B cell (primary cell): Measurements from ENCODE around the gene SAMD4A. TPM values are rescaled to one million over a fixed set of nuclear protein-coding genes. Genes with fewer than 3 reads are reported as not detected.

Experiments used
- ATAC-seq: fragments of 200-7000 bp; cut with Tn5 transposase; one replicate; pipeline ENCODE4 v1.10.0; 2021; ENCODE audit warnings: low read depth, mild to moderate bottlenecking, moderate number of reproducible peaks, moderate library complexity
- CTCF ChIA-PET: fragments of 350-600 bp; sonication (Branson Sonifier 250); formaldehyde crosslinking; loops from one replicate; lab custom pipeline; 2021; ENCODE audit warnings: antibody characterized with exemption, inconsistent platforms; lab: Charles Lee
- POLR2A ChIA-PET: fragments of 350-600 bp; sonication (Branson Sonifier 250); formaldehyde crosslinking; loops from one replicate; lab custom pipeline; 2021; ENCODE audit warnings: antibody characterized with exemption; lab: Charles Lee
- DNase-seq: peaks from one replicate; pipeline ENCODE4 v3.0.0; 2013
- H2AFZ ChIP-seq: 2 replicates; pipeline ENCODE4 v1.6.1; 2012; ENCODE audit warnings: mild to moderate bottlenecking, low read depth, low read length; ENCODE audit not compliant: insufficient read depth, poor library complexity, severe bottlenecking
- H3K27ac ChIP-seq, 2 donors: 1 replicate in 1 of 2; 2 replicates in 1 of 2; pipeline ENCODE4 v1.5.1; 2012 to 2013; ENCODE audit warnings: low read length in 2 of 2, mild to moderate bottlenecking in 2 of 2, moderate library complexity in 1 of 2
- H3K27me3 ChIP-seq, 4 experiments: fragments of 200-600 bp in 1 of 4; sonication (generic) in 1 of 4; replicated peaks in 1 of 4; 1 replicate in 2 of 4; 2 replicates in 2 of 4; pipeline versions ENCODE4 v1.6.1 to v1.7.0; 2013 to 2016; ENCODE audit warnings: low read length in 3 of 4, mild to moderate bottlenecking in 2 of 4, mixed read lengths in 1 of 4, moderate library complexity in 1 of 4; ENCODE audit not compliant: insufficient read depth in 4 of 4, control insufficient read depth in 3 of 4; ENCODE audit errors: control extremely low read depth in 1 of 4
- H3K36me3 ChIP-seq, 2 experiments: replicated peaks in 1 of 2; 1 replicate in 1 of 2; 2 replicates in 1 of 2; pipeline versions ENCODE4 v1.6.1 to v1.7.1; 2013; ENCODE audit warnings: low read length in 1 of 2; ENCODE audit not compliant: insufficient read depth in 2 of 2, control insufficient read depth in 1 of 2; ENCODE audit errors: control extremely low read depth in 1 of 2, extremely low read depth in 1 of 2
- H3K4me1 ChIP-seq, 2 donors: fragments of 200-600 bp in 1 of 2; sonication (generic) in 1 of 2; 1 replicate in 1 of 2; 2 replicates in 1 of 2; pipeline versions ENCODE4 v1.5.1 to v1.6.1; 2013 to 2017; ENCODE audit warnings: low read length in 2 of 2; ENCODE audit not compliant: control insufficient read depth in 2 of 2, insufficient read depth in 2 of 2
- H3K4me2 ChIP-seq: replicated peaks from 2 replicates; pipeline ENCODE3; 2012; ENCODE audit warnings: mild to moderate bottlenecking, low read depth, low read length; ENCODE audit not compliant: poor library complexity, severe bottlenecking
- H3K4me3 ChIP-seq, 5 experiments: fragments of 200-600 bp in 1 of 5; sonication (generic) in 1 of 5; 1 replicate in 3 of 5; 2 replicates in 2 of 5; pipeline versions ENCODE4 v1.5.1 to v1.7.0; 2011 to 2016; ENCODE audit warnings: low read length in 4 of 5, mild to moderate bottlenecking in 4 of 5, low read depth in 2 of 5, control low read depth in 1 of 5, moderate library complexity in 1 of 5; ENCODE audit not compliant: insufficient read depth in 1 of 5; ENCODE audit errors: control extremely low read depth in 1 of 5, extremely low read depth in 1 of 5
- H3K79me2 ChIP-seq: fragments of 200-600 bp; sonication (generic); one replicate; pipeline ENCODE4 v1.6.0; 2016; ENCODE audit warnings: low read length; ENCODE audit not compliant: control insufficient read depth, insufficient read depth
- H3K9ac ChIP-seq: fragments of 200-600 bp; sonication (generic); 2 replicates; pipeline ENCODE4 v1.6.1; 2017; ENCODE audit warnings: mild to moderate bottlenecking, low read length, moderate library complexity
- H3K9me3 ChIP-seq, 3 donors: one replicate each; pipeline versions ENCODE4 v1.6.1 to v1.7.1; 2013; ENCODE audit warnings: low read length in 2 of 3; ENCODE audit not compliant: control insufficient read depth in 2 of 3, insufficient read depth in 1 of 3; ENCODE audit errors: control extremely low read depth in 1 of 3
- H4K20me1 ChIP-seq: 2 replicates; pipeline ENCODE4 v1.6.0; 2012; ENCODE audit warnings: mild to moderate bottlenecking, low read length; ENCODE audit not compliant: insufficient read depth, control insufficient read depth, poor library complexity, severe bottlenecking
- H3K27ac Mint-ChIP-seq: one replicate; pipeline ENCODE4 v1.8.0; 2021; ENCODE audit warnings: mixed read lengths
- H3K27me3 Mint-ChIP-seq: one replicate; pipeline ENCODE4 v1.8.0; 2021; ENCODE audit warnings: mixed read lengths
- H3K4me1 Mint-ChIP-seq: one replicate; pipeline ENCODE4 v1.8.0; 2021; ENCODE audit warnings: mixed read lengths
- H3K4me3 Mint-ChIP-seq: one replicate; pipeline ENCODE4 v1.8.0; 2021; ENCODE audit warnings: mixed read lengths
- H3K9me3 Mint-ChIP-seq: one replicate; pipeline ENCODE4 v1.8.0; 2022; ENCODE audit warnings: mixed read lengths; ENCODE audit not compliant: insufficient read depth
- CTCF ChIP-seq: fragments of 200-600 bp; IDR thresholded peaks from one replicate; pipeline ENCODE4 v1.8.0; 2022; ENCODE audit warnings: antibody characterized with exemption, mild to moderate bottlenecking
- EZH2 ChIP-seq: IDR thresholded peaks from 2 replicates; pipeline ENCODE4 v1.6.1; 2012; ENCODE audit warnings: borderline replicate concordance, low read depth, mild to moderate bottlenecking, moderate library complexity, low read length; ENCODE audit not compliant: insufficient read depth, poor library complexity, severe bottlenecking
- WGBS: methylation state at CpG from one replicate; pipeline ENCODE4 v1.1.5; 2013; ENCODE audit warnings: missing lambda C conversion rate; ENCODE audit not compliant: insufficient coverage; 5-methylcytosine and 5-hydroxymethylcytosine counted together
- intact Hi-C: fragments of 100-400 bp; cut with micrococcal nuclease; formaldehyde crosslinking; loops from one replicate; pipeline ENCODE4 v1.10.0; 2022
- polyA plus RNA-seq: library from polyadenylated mRNA; depleted of rRNA; stranded (reverse); fragments of >200 nt; gene quantifications from 2 replicates; pipeline ENCODE4 v1.2.3, GENCODE V29; 2012
- total RNA-seq, 2 donors: library from RNA; stranded (reverse); fragments of 120-200 nt in 1 of 2; gene quantifications; 1 replicate in 1 of 2; 2 replicates in 1 of 2; pipeline versions ENCODE4 v1.2.3 to v1.2.4, GENCODE V29; 2013 to 2022

SAMD4A gene
- total and polyA plus RNA-seq, 2 donors (not counting 1 experiment from before 2014, with no cell fraction given) = 5.7 to 13.7 TPM

- no CpG with 5 or more reads among the region's 2 CpGs for WGBS
- H3K4me1 Mint-ChIP-seq = no peaks in the 10 kb centered on the region
- Histone ChIP-seq H3K9ac (no peak overlapping the region), H3K9me3 (no peaks in the 10 kb centered on the region), H3K4me2 (no peak overlapping the region), H3K4me3 (no peak overlapping the region), H4K20me1 (peaks cover 7% of the 10 kb centered on the region), H3K27me3 (no peaks in the 10 kb centered on the region), H3K4me1 (no peaks in the 10 kb centered on the region), H3K27ac (no peak overlapping the region), H3K79me2 (peaks cover 12% of the 10 kb centered on the region), H2AFZ (no peak overlapping the region), H3K36me3 (no peaks in the 10 kb centered on the region)
- H3K27me3 Mint-ChIP-seq = no peaks in the 10 kb centered on the region
- TF ChIP-seq EZH2 = no peak
- TF ChIP-seq CTCF = no peak
- H3K9me3 Mint-ChIP-seq = no peaks in the 10 kb centered on the region
- POLR2A ChIA-PET = no interaction called here
- ATAC-seq (no peak), DNase-seq (no peak)
- no peak overlapping the region for H3K27ac Mint-ChIP-seq
- H3K4me3 Mint-ChIP-seq = no peak overlapping the region
- intact Hi-C loops = no loop called here
- CTCF ChIA-PET = interaction anchor here (2.4 kb wide), 1 partner anchor 75 kb away, joined by 10 read pairs; no protein-coding TSS in a partner anchor
These were observed 72.7 kb downstream of the SAMD4A start for GRCh38 chr14:54639611-54640010.

DNA sequence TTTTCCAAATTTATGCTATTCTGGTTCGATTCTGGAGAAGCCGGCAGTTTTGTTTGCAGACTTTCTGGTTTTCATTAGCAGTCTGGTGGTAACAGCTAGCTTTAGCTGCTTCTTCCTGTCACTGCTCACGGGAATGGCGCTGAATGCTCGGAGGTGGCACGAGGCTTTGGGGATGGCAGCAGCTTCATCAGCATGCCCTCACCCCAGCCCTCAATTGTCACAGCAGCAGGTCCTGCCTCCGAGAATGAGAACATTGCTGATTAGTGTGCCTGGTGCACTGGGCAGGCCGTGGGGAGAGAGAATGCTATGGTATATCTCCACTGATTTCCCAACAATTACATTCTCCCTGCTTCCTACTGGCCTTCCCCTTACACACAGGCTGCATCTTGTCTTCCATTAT is 73.6 kb downstream of the SAMD4A start:
- no peak for TF ChIP-seq EZH2
- TF ChIP-seq CTCF = no peak
- DNase-seq = no peak
- Histone ChIP-seq H3K9ac (no peak overlapping the region), H3K4me1 (no peaks in the 10 kb centered on the region), H4K20me1 (peaks cover 7% of the 10 kb centered on the region), H3K36me3 (no peaks in the 10 kb centered on the region), H3K27ac (no peak overlapping the region), H3K79me2 (peaks cover 11% of the 10 kb centered on the region), H3K27me3 (no peaks in the 10 kb centered on the region), H2AFZ (no peak overlapping the region), H3K9me3 (no peaks in the 10 kb centered on the region), H3K4me3 (no peak overlapping the region), H3K4me2 (no peak overlapping the region)
- POLR2A ChIA-PET = no interaction called here
- Mint-ChIP-seq H3K4me3 (no peak overlapping the region), H3K4me1 (no peaks in the 10 kb centered on the region), H3K9me3 (no peaks in the 10 kb centered on the region), H3K27me3 (no peaks in the 10 kb centered on the region), H3K27ac (no peak overlapping the region)
- no peak for ATAC-seq
- CTCF ChIA-PET = interaction anchor here (0.6 to 2.4 kb wide), 2 partner anchors 68 to 76 kb away, joined by 3 to 10 read pairs; no protein-coding TSS in a partner anchor
- 88% methylated on average over 7 of the region's 8 CpGs for WGBS
- intact Hi-C loops = no loop called here
